SKM-1 treated with dmso at 0.1 percent for 144 hours (cell line): ENCODE data around the gene MOB4.
"Not testable (repeated sequence)": the region's sequence is repeated elsewhere in the genome, so short reads cannot be mapped to it uniquely, and the experiment has no call there.

Experiments
- DNase-seq: peaks from one replicate; lab custom pipeline; 2025; ENCODE audit not compliant: unreplicated experiment; lab: John Stamatoyannopoulos, UW

Gene MOB4

GRCh38 chr2:197515739-197516392, at the start of gene MOB4:
TSS of gene MOB4 (plus strand) at chr2:197516066. CDS start at chr2:197516087, 21 bp downstream.
- DNase-seq = peak; percentile 96

GRCh38 chr2:197472166-197472565, 43.7 kb upstream of the MOB4 start:
- no peak for DNase-seq

GRCh38 chr2:197477797-197478196, 38.1 kb upstream of the MOB4 start:
- DNase-seq = no peak

GRCh38 chr2:197480165-197481036, 35.5 kb upstream of the MOB4 start:
- no peak for DNase-seq

GRCh38 chr2:197484248-197484647, 31.6 kb upstream of the MOB4 start:
- DNase-seq = not testable (repeated sequence)

GRCh38 chr2:197486175-197486574, 29.7 kb upstream of the MOB4 start:
- DNase-seq = no peak

GRCh38 chr2:197487385-197487784, 28.5 kb upstream of the MOB4 start:
- no peak for DNase-seq

- no peak for DNase-seq
Observed at GRCh38 chr2:197495433-197496134, 20.3 kb upstream of the MOB4 start.

- DNase-seq = no peak
Observed at GRCh38 chr2:197496695-197497094, 19.2 kb upstream of the MOB4 start.

- no peak for DNase-seq
Observed at GRCh38 chr2:197497326-197497725, 18.5 kb upstream of the MOB4 start.

- no peak for DNase-seq
Observed at GRCh38 chr2:197498235-197498936, 17.5 kb upstream of the MOB4 start.

- DNase-seq = peak; percentile 49
Observed at GRCh38 chr2:197498937-197499593, 16.8 kb upstream of the MOB4 start.

- peak; percentile 100 for DNase-seq
Observed at GRCh38 chr2:197499594-197500502, 16.0 kb upstream of the MOB4 start, which contains the start of the genes HSPD1 and HSPE1. TSS of gene HSPD1 (minus strand) at chr2:197499840. CDS start at chr2:197498848, 992 bp downstream. TSS of gene HSPE1 (plus strand) at chr2:197500379. CDS start at chr2:197500437, 58 bp downstream.

- DNase-seq = no peak
Observed at GRCh38 chr2:197500503-197501131, 15.2 kb upstream of the MOB4 start.

GRCh38 chr2:197502201-197502600, 13.7 kb upstream of the MOB4 start:
- no peak for DNase-seq

GRCh38 chr2:197502685-197503084, 13.2 kb upstream of the MOB4 start:
- DNase-seq = no peak

GRCh38 chr2:197504000-197504399, 11.9 kb upstream of the MOB4 start:
- no peak for DNase-seq

GRCh38 chr2:197504512-197504911, 11.4 kb upstream of the MOB4 start:
- no peak for DNase-seq

GRCh38 chr2:197506658-197507057, 9.2 kb upstream of the MOB4 start:
- DNase-seq = no peak
